ENCODE measurements around the gene MMD. TPM values are rescaled to one million over a fixed set of nuclear protein-coding genes. Genes with fewer than 3 reads are reported as not detected.
"Not testable (repeated sequence)": the region's sequence is repeated elsewhere in the genome, so short reads cannot be mapped to it uniquely, and the experiment has no call there.

The MMD gene
- total RNA-seq, 1 experiment from 2014 or later: 73.4 TPM

- DNase-seq (ENCODE audit: low read depth): no peak
These were observed 29.7 kb downstream of the MMD start for GRCh38 chr17:55391764-55392467.

DNA sequence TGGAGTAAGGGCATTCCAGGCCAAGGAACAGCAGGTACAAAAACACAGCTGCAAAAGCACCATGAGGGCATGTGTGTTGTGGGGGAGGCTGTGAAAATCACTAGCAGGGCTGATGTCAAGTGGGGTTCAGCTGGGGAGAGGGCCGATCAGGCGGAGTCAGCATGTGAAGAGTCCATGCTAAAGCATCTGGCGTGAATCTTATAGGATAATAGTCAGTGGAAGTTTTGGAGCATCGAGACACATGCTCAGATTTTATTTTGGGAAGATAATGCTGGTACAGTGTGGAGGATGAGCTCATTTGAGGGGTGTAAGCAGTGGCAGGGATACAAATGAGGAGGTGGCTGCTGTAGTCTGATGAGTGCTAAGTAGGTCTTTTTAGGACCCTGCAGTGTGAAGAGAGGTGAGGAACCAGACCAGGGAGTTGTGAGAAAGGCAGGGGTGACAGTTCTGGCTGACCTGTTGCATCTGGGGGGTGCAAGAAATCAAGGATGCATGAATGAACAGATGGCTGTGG is 30.3 kb downstream of the MMD start:
- no peak for DNase-seq (ENCODE audit: low read depth)

DNA sequence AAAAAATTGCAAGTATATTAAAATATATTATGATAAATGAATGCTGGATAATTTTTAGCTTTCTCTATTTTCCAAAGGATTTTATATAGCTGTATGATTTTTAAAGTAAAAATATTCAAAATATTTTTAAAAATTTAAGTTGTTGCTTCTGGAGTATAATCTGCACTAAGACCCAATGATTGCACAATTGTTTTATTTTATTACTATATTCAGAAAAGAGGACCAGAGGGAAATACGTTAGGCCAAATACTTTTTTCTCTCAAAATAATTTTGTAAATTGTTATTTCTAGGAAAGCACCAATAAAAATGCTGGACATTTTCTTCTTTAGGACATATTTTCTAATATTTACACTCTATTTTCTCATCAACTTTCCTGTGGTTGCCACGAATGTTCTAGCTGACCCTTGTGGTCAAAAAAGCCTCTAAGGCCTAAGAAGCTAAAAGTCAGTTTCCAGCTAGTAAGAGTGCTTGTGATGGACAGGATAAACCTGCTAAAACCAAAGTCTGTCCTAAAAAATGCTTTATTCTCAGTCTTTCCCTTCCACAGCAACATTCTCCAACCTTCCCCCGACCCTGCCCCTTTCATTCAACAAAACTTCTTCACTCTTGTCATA is 31.2 kb downstream of the MMD start:
- no peak for DNase-seq (ENCODE audit: low read depth)

DNA sequence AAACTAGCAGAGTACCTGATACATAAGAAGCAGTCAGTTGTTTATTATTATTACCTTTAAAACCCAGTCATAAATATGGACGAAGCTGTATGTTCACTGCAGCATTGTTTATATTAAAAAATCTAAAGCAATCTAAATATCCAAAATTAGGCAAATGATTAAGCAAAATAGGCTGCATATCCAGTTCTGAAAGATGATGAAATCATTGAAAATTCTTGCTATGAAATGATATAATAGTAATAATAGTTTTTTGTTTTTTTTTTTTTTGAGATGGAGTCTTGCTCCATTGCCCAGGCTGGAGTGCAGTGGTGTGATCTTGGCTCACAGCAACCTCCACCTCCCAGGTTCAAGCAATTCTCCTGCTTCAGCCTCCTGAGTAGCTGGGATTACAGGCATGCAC is 31.9 kb downstream of the MMD start:
- DNase-seq (ENCODE audit: low read depth): not testable (repeated sequence)

DNA sequence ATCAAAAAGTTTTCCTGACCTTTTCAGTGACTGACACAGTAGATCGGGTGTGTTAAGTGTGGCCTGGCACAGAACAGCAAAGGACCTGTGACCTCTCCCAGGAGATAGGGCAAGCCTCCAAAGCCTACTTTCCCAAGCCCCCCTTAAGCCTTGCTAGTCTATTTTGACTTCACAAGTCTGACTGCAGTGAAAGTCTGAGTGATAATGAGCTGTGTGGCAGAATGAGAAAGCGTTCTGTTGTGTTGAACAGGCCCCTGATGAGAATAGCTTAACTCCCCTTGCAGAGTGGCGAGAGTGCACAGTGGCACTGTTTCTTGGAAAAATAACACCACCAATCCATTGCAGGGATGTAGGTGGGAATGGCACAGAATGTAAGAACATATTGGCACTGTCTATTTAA is 32.8 kb downstream of the MMD start:
- no peak for DNase-seq (ENCODE audit: low read depth)

DNA sequence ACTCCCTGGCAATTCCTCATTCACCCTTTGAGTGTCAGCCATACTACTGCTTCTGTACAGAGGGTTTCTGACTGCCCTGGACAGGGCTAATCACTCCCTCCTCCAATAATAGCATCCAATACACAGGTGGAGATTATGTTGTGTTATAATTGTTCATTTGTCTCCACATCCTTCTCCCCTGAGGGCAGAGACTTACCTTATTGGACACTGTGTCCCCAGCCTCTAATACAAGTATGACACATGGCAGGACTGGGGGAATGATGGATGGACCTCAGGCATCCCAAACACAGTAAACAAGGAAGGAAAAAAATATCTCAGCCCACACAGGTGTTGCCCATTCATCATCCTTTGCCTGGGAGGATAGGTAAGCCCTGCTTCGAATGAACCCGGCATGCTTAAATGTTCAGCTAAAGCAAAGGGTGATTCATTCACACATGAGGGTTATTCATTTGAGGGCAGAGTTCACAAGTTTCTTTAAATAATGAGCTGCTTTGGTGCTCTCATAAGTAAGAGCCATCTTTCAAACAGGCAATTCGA is 34.8 kb downstream of the MMD start:
- no peak for DNase-seq (ENCODE audit: low read depth)

GRCh38 chr17:55384643-55385232 is 36.9 kb downstream of the MMD start:
- DNase-seq (ENCODE audit: low read depth): no peak

DNA sequence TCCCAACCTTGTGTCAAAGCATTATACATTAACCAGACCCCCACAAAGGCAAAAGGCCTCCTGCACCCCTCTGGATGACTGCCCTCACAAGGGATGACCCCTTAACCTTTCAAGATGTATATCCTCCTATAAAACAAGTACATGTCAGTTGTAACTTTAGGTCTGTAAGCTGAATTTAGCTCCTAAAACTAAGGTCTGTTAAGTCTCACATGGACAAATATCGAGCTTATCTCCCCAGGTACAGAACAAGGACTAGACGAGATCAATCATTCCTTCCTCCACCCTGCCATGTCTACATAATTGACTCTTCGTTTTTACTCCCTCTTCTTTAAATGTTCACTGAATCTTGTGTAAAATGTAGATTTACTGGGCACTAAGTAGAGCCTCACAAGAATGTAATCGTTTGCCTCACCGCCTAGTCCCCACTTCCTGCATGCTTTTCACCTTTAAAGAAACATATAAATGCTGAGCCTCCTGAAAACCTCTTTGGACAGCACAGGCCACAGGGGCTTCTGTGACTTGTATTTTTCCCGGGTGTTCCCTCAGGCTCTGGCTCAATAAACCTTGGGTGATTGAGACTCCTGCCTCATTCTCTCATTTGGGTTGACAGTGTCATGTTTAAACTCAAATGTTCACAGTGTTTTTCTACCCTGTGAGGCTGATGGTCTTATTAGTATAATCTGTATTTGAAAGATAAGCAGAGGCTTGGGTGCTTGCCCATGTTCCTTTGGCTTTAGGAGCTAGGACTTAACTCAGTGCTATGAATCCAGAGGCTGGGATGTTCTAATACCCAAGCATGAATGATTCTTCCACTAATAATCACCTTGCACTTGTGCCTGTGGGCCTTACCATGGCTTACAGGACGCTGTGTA is 37.6 kb downstream of the MMD start:
- DNase-seq (ENCODE audit: low read depth): no peak

- DNase-seq (ENCODE audit: low read depth): no peak
These were observed 40.4 kb downstream of the MMD start for GRCh38 chr17:55381017-55381770.

GRCh38 chr17:55377671-55378275 is 43.9 kb downstream of the MMD start:
- no peak for DNase-seq (ENCODE audit: low read depth)

DNA sequence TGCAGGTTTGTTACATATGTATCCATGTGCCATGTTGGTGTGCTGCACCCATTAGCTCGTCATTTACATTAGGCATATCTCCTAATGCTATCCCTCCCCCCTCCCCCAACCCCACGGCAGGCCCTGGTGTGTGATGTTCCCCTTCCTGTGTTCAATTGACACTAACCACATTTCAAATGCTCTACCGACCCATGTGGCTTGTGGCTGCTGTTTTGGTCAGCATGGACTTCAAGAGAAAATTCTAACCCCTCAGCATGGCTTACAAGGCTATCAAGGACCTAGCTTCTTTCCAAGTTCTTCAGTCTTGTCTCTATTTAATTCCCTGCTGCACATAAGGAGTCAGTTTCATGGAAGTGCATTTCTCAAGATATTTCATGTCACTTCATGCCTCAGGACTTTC is 52.9 kb downstream of the MMD start:
- DNase-seq (ENCODE audit: low read depth): no peak

DNA sequence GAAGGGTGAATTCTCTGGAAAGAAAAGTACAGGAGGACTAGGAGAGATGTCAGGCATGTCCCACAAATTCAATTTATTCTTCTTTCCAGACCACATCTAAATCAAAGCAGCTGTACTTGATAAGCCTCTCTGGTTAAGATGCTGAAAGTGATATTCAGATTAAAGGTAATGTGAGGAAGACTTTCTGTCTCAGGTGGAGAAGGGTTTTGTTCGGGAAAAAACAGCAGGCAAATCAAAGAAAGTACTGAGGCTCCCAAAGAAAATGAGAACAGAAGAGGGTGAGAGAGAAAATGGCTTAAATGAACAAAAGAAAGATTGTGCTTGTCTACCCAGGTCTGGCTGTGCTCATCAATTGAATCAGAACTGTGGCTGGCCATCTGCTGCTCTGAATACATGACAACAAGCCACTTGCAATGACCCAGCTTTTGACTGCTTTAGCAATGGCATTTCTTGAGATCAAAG is 55.6 kb downstream of the MMD start:
- DNase-seq (ENCODE audit: low read depth): no peak

GRCh38 chr17:55363033-55363432 is 58.6 kb downstream of the MMD start:
- no peak for DNase-seq (ENCODE audit: low read depth)

- no peak for DNase-seq (ENCODE audit: low read depth)
These were observed 60.7 kb downstream of the MMD start for GRCh38 chr17:55360971-55361370.

GRCh38 chr17:55356434-55357328 is 65.0 kb downstream of the MMD start:
- DNase-seq (ENCODE audit: low read depth): peak; percentile 62

DNA sequence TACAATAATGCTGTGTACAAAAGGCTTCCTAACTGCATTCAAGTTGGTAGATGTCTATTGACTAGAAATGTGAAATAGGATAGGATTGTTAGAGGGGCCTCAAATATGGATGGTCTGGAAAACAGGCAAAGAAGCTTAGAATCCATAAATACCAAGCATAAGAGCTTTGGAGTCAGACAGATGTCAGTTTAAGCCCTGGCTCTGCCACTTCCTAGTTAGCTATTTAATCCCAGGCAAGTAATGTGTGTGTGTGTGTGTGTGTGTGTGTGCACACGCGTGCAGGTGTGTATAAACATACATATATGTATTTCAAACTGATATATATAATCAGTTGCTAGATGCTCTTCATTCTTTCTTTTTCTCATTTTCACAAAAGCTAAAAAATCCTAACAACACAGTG is 66.7 kb downstream of the MMD start:
- DNase-seq (ENCODE audit: low read depth): no peak

DNA sequence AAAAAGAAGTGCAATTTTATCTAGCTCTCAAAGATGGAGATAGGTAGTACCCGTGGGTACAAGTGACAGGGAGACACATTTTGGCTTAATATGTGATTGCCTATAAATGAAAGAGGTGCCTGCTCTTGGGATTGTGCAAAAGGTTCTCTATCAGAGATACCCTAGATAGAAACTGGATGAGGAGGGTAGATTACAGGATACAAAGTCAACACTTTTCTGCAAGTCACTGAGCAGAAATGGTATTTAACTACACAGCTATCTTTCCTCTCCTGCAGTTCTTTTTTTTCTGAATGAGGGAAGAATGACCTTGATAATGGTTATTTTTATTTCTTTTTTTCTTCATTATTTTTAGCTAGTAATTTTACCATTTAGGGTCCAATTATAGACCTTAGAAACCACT is 67.6 kb downstream of the MMD start:
- DNase-seq (ENCODE audit: low read depth): no peak

DNA sequence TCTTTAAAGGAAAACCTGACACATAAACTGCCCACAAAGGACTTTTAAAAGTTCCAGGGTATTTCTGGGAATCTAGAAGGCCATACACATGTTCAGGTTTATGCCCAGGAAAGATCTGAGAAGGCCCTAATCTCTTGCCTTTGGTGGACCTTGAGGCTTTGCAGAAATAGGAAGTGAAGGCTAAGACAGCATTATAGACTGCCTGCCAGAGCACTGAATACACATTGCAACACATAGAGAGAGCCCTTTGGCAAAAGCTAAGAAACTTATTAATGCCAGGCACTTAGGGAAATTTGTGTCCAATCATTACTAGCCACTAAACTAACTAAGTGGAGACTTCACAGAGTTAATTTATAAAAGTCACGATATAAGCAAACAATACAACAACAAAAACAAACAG is 70.4 kb downstream of the MMD start:
- no peak for DNase-seq (ENCODE audit: low read depth)

DNA sequence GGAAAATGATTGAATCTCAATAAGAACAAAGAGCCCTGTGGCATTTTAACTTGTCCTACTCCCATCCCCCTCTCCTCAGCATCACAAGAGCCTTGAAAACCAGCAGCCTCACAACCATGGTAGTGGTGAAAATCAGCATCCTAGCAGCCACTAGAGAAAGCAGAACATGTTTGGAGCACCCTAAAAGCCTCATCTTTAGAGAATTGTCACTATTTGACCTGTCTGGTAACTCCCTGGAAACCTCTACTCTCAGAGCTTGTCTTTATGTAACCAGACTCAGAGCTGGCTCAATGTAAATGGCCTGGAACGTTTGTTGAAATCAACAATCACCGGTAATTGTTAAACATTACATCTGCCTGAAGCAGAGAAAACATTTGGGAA is 70.8 kb downstream of the MMD start:
- DNase-seq (ENCODE audit: low read depth): no peak

Measured in RPMI7951 (cell line).